Pons (tissue), 1 donor: ENCODE measurements around the gene NPFF.

ENCODE experiments used
- DNase-seq: peaks from one replicate; pipeline ENCODE4 v3.0.0-alpha.2; 2016; ENCODE audit warnings: low spot score

NPFF gene

GRCh38 chr12:53513712-53514410 is 6.6 kb upstream of the NPFF start:
- no peak for DNase-seq

GRCh38 chr12:53510181-53510812 is 3.0 kb upstream of the NPFF start:
- no peak for DNase-seq

GRCh38 chr12:53508534-53509170 is 1.4 kb upstream of the NPFF start:
- peak; percentile 90 for DNase-seq

- no peak for DNase-seq
Measured at GRCh38 chr12:53507603-53507885, 260 bp upstream of the NPFF start.

GRCh38 chr12:53506450-53506785 is 866 bp downstream of the NPFF start:
- no peak for DNase-seq

GRCh38 chr12:53505555-53506449 is 1.5 kb downstream of the NPFF start:
- DNase-seq = no peak

- no peak for DNase-seq
Measured at GRCh38 chr12:53505086-53505485, 2.2 kb downstream of the NPFF start.

- DNase-seq = no peak
Measured at GRCh38 chr12:53504004-53504920, 3.0 kb downstream of the NPFF start.

- DNase-seq = no peak
Measured at GRCh38 chr12:53502983-53503728, 4.1 kb downstream of the NPFF start.

- DNase-seq = no peak
Measured at GRCh38 chr12:53502331-53502730, 5.0 kb downstream of the NPFF start.

- no peak for DNase-seq
Measured at GRCh38 chr12:53501615-53502181, 5.6 kb downstream of the NPFF start.

- peak; percentile 100 for DNase-seq
Measured at GRCh38 chr12:53500776-53501614, 6.3 kb downstream of the NPFF start, which contains the start of gene TARBP2. Gene TARBP2 (plus strand): TSS chr12:53501283. CDS start chr12:53501409, 126 bp downstream.

- peak; percentile 82 for DNase-seq
Measured at GRCh38 chr12:53500142-53500775, 7.0 kb downstream of the NPFF start.

GRCh38 chr12:53499266-53500141 is 7.8 kb downstream of the NPFF start, which contains the start of gene MAP3K12:
Gene MAP3K12 (minus strand): TSS chr12:53499458. CDS start chr12:53487391, 12,067 bp downstream.
- peak; percentile 60 for DNase-seq

- no peak for DNase-seq
Measured at GRCh38 chr12:53498235-53498630, 9.1 kb downstream of the NPFF start.

GRCh38 chr12:53497461-53497860 is 9.8 kb downstream of the NPFF start:
- DNase-seq = no peak

GRCh38 chr12:53496752-53497032 is 10.6 kb downstream of the NPFF start:
- DNase-seq = no peak
